ENCODE measurements around the gene ADORA1.

Gene ADORA1

GRCh38 chr1:203175827-203176241 is 48.3 kb downstream of the ADORA1 start:
- DNase-seq: no peak

GRCh38 chr1:203176273-203177035 is 48.9 kb downstream of the ADORA1 start:
- DNase-seq: no peak

GRCh38 chr1:203177036-203177405 is 49.5 kb downstream of the ADORA1 start:
- DNase-seq: no peak

GRCh38 chr1:203177470-203178039 is 50.0 kb downstream of the ADORA1 start:
- no peak for DNase-seq

GRCh38 chr1:203178083-203178482 is 50.6 kb downstream of the ADORA1 start:
- DNase-seq: no peak

- DNase-seq: no peak
Measured at GRCh38 chr1:203178821-203179666, 51.5 kb downstream of the ADORA1 start.

- no peak for DNase-seq
Measured at GRCh38 chr1:203179667-203180005, 52.1 kb downstream of the ADORA1 start.

- no peak for DNase-seq
Measured at GRCh38 chr1:203180611-203181330, 53.2 kb downstream of the ADORA1 start.

- DNase-seq: no peak
Measured at GRCh38 chr1:203181586-203182386, 54.3 kb downstream of the ADORA1 start.

- no peak for DNase-seq
Measured at GRCh38 chr1:203182387-203182953, 54.9 kb downstream of the ADORA1 start.

GRCh38 chr1:203183828-203184227 is 56.3 kb downstream of the ADORA1 start:
- no peak for DNase-seq

- no peak for DNase-seq
Measured at GRCh38 chr1:203184467-203184866, 56.9 kb downstream of the ADORA1 start.

GRCh38 chr1:203185061-203185461 is 57.5 kb downstream of the ADORA1 start:
- no peak for DNase-seq

GRCh38 chr1:203185585-203185984 is 58.1 kb downstream of the ADORA1 start:
- DNase-seq: no peak

- no peak for DNase-seq
Measured at GRCh38 chr1:203186091-203186445, 58.5 kb downstream of the ADORA1 start.

GRCh38 chr1:203186446-203187303 is 59.1 kb downstream of the ADORA1 start, which contains the start of gene CHI3L1:
TSS of gene CHI3L1 (minus strand) at chr1:203186704. CDS start at chr1:203186623, 81 bp downstream.
- DNase-seq: no peak

- no peak for DNase-seq
Measured at GRCh38 chr1:203187304-203187685, 59.8 kb downstream of the ADORA1 start.

GRCh38 chr1:203187689-203188264 is 60.3 kb downstream of the ADORA1 start:
- DNase-seq: no peak

- no peak for DNase-seq
Measured at GRCh38 chr1:203188686-203189232, 61.2 kb downstream of the ADORA1 start.

GRCh38 chr1:203189951-203190352 is 62.4 kb downstream of the ADORA1 start:
- no peak for DNase-seq

All from activated CD4-positive, alpha-beta T cell treated with anti-CD3 and anti-CD28 coated beads for 1 hour (primary cell).